ENCODE results near the gene HDAC4.
A peak's percentile ranks its signal among the peaks of the same experiment; 100 is the strongest.

The HDAC4 gene

GRCh38 chr2:239223310-239224198 is 177.3 kb downstream of the HDAC4 start:
- Histone ChIP-seq H3K4me3 (replicated peaks; ENCODE audit: insufficient read depth, low read length) (peak overlapping the region; percentile 28), H3K27ac (replicated peaks) (peak overlapping the region; percentile 99), H3K27me3 (ENCODE audit: insufficient read depth, poor library complexity, severe bottlenecking) (no peaks in the 10 kb centered on the region)
- peak; percentile 56; the same call in 1 of the 2 replicates for TF ChIP-seq POLR2AphosphoS5 (IDR thresholded peaks at IDR 0.05; ENCODE audit: low read depth)
- TF ChIP-seq GABPA (IDR thresholded peaks at IDR 0.05; ENCODE audit: low read depth): no peak
- peak; percentile 56 to 57 for DNase-seq (ENCODE audit: low read depth in 1 of 2, low spot score in 1 of 2)

GRCh38 chr2:239222706-239223309 is 178.0 kb downstream of the HDAC4 start:
- Histone ChIP-seq H3K27ac (replicated peaks) (peak overlapping the region; percentile 99), H3K4me3 (replicated peaks; ENCODE audit: insufficient read depth, low read length) (no peak overlapping the region), H3K27me3 (ENCODE audit: insufficient read depth, poor library complexity, severe bottlenecking) (no peaks in the 10 kb centered on the region)
- peak; percentile 79 to 97 for DNase-seq (ENCODE audit: low read depth in 1 of 2, low spot score in 1 of 2)
- TF ChIP-seq POLR2AphosphoS5 (IDR thresholded peaks at IDR 0.05; ENCODE audit: low read depth): no peak; the same call in 1 of the 2 replicates
- no peak; the same call in 1 of the 2 replicates for TF ChIP-seq GABPA (IDR thresholded peaks at IDR 0.05; ENCODE audit: low read depth)
- TF ChIP-seq, protein P1, sequence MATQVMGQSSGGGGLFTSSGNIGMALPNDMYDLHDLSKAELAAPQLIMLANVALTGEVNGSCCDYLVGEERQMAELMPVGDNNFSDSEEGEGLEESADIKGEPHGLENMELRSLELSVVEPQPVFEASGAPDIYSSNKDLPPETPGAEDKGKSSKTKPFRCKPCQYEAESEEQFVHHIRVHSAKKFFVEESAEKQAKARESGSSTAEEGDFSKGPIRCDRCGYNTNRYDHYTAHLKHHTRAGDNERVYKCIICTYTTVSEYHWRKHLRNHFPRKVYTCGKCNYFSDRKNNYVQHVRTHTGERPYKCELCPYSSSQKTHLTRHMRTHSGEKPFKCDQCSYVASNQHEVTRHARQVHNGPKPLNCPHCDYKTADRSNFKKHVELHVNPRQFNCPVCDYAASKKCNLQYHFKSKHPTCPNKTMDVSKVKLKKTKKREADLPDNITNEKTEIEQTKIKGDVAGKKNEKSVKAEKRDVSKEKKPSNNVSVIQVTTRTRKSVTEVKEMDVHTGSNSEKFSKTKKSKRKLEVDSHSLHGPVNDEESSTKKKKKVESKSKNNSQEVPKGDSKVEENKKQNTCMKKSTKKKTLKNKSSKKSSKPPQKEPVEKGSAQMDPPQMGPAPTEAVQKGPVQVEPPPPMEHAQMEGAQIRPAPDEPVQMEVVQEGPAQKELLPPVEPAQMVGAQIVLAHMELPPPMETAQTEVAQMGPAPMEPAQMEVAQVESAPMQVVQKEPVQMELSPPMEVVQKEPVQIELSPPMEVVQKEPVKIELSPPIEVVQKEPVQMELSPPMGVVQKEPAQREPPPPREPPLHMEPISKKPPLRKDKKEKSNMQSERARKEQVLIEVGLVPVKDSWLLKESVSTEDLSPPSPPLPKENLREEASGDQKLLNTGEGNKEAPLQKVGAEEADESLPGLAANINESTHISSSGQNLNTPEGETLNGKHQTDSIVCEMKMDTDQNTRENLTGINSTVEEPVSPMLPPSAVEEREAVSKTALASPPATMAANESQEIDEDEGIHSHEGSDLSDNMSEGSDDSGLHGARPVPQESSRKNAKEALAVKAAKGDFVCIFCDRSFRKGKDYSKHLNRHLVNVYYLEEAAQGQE (IDR thresholded peaks at IDR 0.05; ENCODE audit: insufficient replicate concordance, low read depth): no peak

- peak; percentile 58 to 80 for DNase-seq (ENCODE audit: low read depth in 1 of 2, low spot score in 1 of 2)
- TF ChIP-seq SPI1 (IDR thresholded peaks at IDR 0.05; ENCODE audit: borderline replicate concordance, low read depth): 0 out of 2 replicates have a peak, but pooled peaks have one; percentile 19
- TF ChIP-seq POLR2AphosphoS5 (IDR thresholded peaks at IDR 0.05; ENCODE audit: low read depth): no peak
- Histone ChIP-seq H3K4me3 (replicated peaks; ENCODE audit: insufficient read depth, low read length) (peak overlapping the region; percentile 12; the same call in 1 of the 2 replicates), H3K27ac (replicated peaks) (peak overlapping the region; percentile 99), H3K27me3 (ENCODE audit: insufficient read depth, poor library complexity, severe bottlenecking) (no peaks in the 10 kb centered on the region)
Observed at GRCh38 chr2:239222312-239222660, 178.5 kb downstream of the HDAC4 start.

- no peak for TF ChIP-seq SPI1 (IDR thresholded peaks at IDR 0.05; ENCODE audit: borderline replicate concordance, low read depth)
- TF ChIP-seq, protein P1 (IDR thresholded peaks at IDR 0.05; ENCODE audit: insufficient replicate concordance, low read depth): no peak
- no peak for TF ChIP-seq CTCF (IDR thresholded peaks at IDR 0.05; ENCODE audit: insufficient read depth, low read length)
- no peak for TF ChIP-seq POLR2AphosphoS5 (IDR thresholded peaks at IDR 0.05; ENCODE audit: low read depth)
- no peak for TF ChIP-seq GABPA (IDR thresholded peaks at IDR 0.05; ENCODE audit: low read depth)
- Histone ChIP-seq H3K27me3 (ENCODE audit: insufficient read depth, poor library complexity, severe bottlenecking) (no peaks in the 10 kb centered on the region), H3K4me3 (replicated peaks; ENCODE audit: insufficient read depth, low read length) (no peak overlapping the region), H3K27ac (replicated peaks) (peak overlapping the region; percentile 99)
- no peak for DNase-seq (ENCODE audit: low read depth in 1 of 2, low spot score in 1 of 2)
Observed at GRCh38 chr2:239220981-239221396, 179.8 kb downstream of the HDAC4 start.

DNA sequence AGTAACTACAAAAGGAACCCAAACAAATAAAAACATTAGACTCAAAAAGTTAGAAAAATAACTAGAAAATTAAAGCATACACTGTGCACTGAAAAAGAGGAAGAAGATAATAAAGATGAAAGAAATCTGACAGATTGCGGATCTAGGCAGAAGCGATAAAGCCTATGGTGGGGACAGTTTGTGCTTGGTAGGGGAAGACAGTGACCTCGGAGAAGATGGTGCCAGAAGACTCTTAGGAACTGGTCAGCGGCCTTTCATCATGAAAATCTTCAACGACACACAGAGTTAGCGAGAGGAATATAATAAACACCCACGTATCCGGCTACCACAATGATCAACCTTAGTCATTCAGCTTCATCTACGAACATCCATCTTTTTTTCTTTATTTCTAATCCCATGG is 180.5 kb downstream of the HDAC4 start:
- TF ChIP-seq POLR2AphosphoS5 (IDR thresholded peaks at IDR 0.05; ENCODE audit: low read depth) (no peak), GABPA (IDR thresholded peaks at IDR 0.05; ENCODE audit: low read depth) (no peak), SPI1 (IDR thresholded peaks at IDR 0.05; ENCODE audit: borderline replicate concordance, low read depth) (peak; percentile 10; the same call in 1 of the 2 replicates), CTCF (IDR thresholded peaks at IDR 0.05; ENCODE audit: insufficient read depth, low read length) (no peak)
- no peak for DNase-seq (ENCODE audit: low read depth in 1 of 2, low spot score in 1 of 2)

More for the DNA sequence above, 180.5 kb downstream of the HDAC4 start:
- H3K27ac ChIP-seq (replicated peaks): peak overlapping the region; percentile 99
- no peak overlapping the region for H3K4me3 ChIP-seq (replicated peaks; ENCODE audit: insufficient read depth, low read length)
- no peaks in the 10 kb centered on the region for H3K27me3 ChIP-seq (ENCODE audit: insufficient read depth, poor library complexity, severe bottlenecking)

All from HL-60 (cell line).